GM12892 (cell line): ENCODE data around the gene C8B. TPM values are rescaled to one million over a fixed set of nuclear protein-coding genes. Genes with fewer than 3 reads are reported as not detected.

Experiments used
- DNase-seq: peaks from one replicate; pipeline ENCODE4 v3.0.0; 2011; ENCODE audit not compliant: insufficient read length
- FAIRE-seq: peaks from 2 replicates; lab custom pipeline; 2011; peaks lifted over from hg19 to GRCh38; lab: Jason Lieb, UNC
- POLR2A ChIP-seq: IDR thresholded peaks from 2 replicates; pipeline ENCODE4 v1.6.1; 2011; ENCODE audit warnings: low read depth, low read length, control low read depth
- POLR2AphosphoS5 ChIP-seq: IDR thresholded peaks from 2 replicates; pipeline ENCODE4 v1.6.1; 2011; ENCODE audit warnings: low read depth, low read length, control low read depth
- TAF1 ChIP-seq: IDR thresholded peaks from 2 replicates; pipeline ENCODE4 v1.6.1; 2011; ENCODE audit warnings: low read depth, mild to moderate bottlenecking, control low read depth, low read length, borderline replicate concordance
- polyA plus RNA-seq: library from polyadenylated mRNA; unstranded; fragments of >200 nt; gene quantifications from one replicate; pipeline ENCODE4 v1.2.1, GENCODE V29; 2012; ENCODE audit warnings: missing spikeins, inconsistent platforms; ENCODE audit not compliant: missing spikeins

The C8B gene
- not detected for polyA plus RNA-seq

DNA sequence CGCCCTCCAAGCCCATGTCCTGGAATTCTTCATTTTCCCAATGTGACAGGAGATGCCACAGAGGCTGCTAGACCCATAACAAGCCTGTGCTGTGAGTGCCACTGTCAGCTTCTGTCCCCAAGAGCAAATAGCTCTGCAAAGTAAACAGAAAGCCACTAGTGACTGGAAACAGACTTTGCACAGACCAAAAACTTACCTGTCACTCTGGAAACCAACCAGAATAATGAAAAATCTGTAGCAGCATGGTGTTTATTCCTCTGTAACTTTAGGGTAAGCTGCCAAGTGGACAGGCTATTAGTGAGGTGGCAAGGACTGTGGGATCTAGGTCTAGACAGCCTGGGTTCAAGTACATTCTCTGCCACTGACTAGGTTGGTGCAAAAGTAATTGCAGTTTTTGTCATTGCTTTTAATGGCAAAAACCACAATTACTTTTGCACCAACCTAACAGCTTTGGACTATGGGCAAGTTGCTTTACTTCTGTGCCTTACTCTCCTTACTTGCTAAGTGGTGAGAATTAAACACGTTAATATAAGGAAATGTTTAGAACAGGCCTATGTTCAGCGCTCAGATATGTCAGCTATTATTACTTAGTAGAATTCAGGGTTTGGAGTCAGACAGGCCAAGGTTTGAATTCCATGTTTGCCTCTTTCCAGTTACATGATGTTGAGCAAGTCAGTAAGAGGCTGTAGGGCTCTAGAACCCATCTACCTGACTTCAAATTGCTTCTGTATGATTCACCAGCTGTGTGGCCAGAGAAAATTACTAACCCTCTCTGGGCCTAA lies at the start of gene C8B:
C8B (minus strand) TSS at position 100 of the 782 bp plus-strand sequence; CDS start at position 33, 67 bp downstream.
- TF ChIP-seq TAF1 (no peak), POLR2AphosphoS5 (no peak), POLR2A (no peak)
- DNase-seq: no peak
- FAIRE-seq: no peak

- DNase-seq: no peak
- FAIRE-seq: no peak
- TF ChIP-seq POLR2A (no peak), POLR2AphosphoS5 (no peak), TAF1 (no peak)
These were observed 49.3 kb upstream of the C8B start for GRCh38 chr1:57015071-57015470.

GRCh38 chr1:57013522-57013921 lies 47.7 kb upstream of the C8B start:
- TF ChIP-seq POLR2A (no peak), TAF1 (no peak), POLR2AphosphoS5 (no peak)
- FAIRE-seq (no peak), DNase-seq (no peak)

DNA sequence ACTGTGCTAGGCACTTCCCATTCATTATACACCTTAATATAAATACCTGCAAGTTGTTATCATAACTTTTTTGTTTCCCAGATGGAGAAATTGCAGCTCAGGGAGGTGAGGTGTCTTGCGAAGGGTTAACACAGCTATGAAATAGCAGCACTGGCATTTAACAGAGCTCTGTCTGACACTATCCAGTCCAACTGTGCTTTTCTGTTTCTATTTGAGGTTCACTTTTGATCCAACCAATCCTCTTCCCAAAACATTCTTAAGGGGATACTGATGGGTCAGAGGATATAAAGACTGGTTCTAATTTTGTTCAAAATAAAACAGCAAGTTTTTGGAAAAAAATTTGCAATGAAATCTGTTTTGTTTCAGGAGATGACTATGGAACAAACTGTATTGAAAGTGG lies 46.5 kb upstream of the C8B start:
- FAIRE-seq (no peak), DNase-seq (no peak)
- TF ChIP-seq POLR2A (no peak), POLR2AphosphoS5 (no peak), TAF1 (no peak)

GRCh38 chr1:57010511-57010910 lies 44.7 kb upstream of the C8B start:
- FAIRE-seq (no peak), DNase-seq (no peak)
- TF ChIP-seq POLR2AphosphoS5 (no peak), POLR2A (no peak), TAF1 (no peak)

- DNase-seq (no peak), FAIRE-seq (no peak)
- no peak for TF ChIP-seq TAF1
- TF ChIP-seq POLR2AphosphoS5: no peak
- TF ChIP-seq POLR2A: no peak
These were observed 42.1 kb upstream of the C8B start for GRCh38 chr1:57007948-57008347.

DNA sequence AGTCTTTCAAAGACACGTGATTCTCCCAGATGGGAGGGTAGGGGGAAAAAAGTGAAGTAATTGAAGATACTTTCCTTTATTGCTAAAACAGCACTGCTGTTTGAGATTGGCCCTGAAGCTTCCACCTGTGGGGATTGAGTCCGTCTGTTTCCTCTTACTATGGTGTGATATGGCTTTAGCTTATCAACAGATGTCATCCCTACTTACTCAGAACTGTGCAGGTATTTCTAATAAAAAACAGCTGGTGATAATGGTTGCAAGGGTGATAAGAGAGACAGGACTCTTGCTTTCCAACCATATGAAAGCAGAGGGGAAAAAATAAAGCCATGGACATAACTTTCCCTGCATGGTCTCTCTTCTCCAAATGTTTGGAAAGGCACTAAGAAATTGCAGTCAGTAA lies 41.7 kb upstream of the C8B start:
- no peak for DNase-seq
- no peak for TF ChIP-seq TAF1
- TF ChIP-seq POLR2AphosphoS5: no peak
- TF ChIP-seq POLR2A: no peak
- FAIRE-seq: no peak

DNA sequence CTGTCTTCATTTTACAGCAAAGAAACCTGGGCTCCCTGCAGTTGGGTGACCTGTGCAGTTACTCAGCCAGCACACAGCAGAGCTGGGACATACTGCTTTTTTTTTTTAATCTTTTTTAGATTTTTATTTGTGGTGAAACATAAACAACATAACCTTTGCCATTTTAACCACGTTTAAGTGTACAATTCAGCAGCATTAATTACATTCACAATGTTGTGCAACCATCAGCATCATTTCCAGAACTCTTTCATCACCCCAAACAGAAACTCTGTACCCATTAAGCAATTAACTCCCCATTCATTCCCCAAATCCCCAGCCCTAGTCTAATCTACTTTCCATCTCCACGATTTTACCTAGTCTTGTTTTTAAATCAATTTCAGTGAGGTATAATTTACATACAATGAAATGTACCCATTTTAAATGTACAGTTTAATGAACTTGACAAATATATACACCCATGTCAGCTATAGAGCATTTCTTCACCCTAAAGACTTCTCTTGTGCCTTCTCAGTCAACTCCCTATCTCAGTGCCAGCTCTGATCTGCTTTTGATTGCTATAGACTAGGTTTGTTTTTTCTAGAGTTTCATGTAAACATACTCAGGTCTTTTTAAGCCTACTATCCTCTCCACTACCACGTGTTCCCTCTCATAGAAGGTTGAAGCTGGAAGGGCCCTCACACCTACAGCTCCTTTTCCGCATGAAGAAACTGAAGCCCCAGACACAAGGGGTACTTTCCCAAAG lies 37.8 kb upstream of the C8B start:
- no peak for DNase-seq
- FAIRE-seq: no peak
- TF ChIP-seq POLR2AphosphoS5 (no peak), TAF1 (no peak), POLR2A (no peak)

DNA sequence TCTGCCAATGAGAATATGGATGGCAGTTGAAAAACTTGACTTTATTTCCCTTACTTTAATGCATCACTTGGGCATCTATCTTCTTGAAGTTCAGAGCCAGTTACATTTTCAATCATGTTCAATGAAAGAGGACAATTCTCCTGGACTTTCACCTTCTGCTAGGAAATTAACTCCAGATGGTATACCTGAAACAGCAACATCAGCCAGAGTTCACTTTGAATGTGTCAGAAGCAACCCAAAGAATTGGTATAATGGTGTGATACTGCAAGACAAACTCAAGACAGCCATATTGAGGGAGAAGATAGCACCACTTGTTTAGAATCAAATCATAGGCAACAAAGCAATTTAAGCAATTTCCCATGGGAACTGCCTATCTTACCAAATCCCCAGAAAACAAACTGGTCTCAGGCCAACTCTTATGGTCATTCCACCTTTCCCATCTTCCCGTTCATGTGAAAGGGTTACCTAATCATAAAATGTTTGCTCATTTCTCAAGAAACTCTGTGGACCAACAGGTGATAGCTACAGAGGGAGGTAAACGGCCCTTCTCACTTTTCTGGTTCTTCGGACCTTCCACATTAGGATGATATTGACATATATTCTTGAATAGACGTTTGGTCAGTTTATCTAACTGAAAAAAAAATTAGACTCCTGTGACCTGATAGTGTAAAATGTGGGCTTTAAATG lies 29.7 kb upstream of the C8B start:
- FAIRE-seq (no peak), DNase-seq (no peak)
- TF ChIP-seq POLR2A (no peak), TAF1 (no peak), POLR2AphosphoS5 (no peak)

- TF ChIP-seq POLR2A: no peak
- TF ChIP-seq TAF1: no peak
- no peak for TF ChIP-seq POLR2AphosphoS5
- DNase-seq: no peak
- FAIRE-seq: no peak
These were observed 27.7 kb upstream of the C8B start for GRCh38 chr1:56993475-56993874.

GRCh38 chr1:56992318-56993125 lies 26.7 kb upstream of the C8B start:
- TF ChIP-seq POLR2AphosphoS5: no peak
- FAIRE-seq (no peak), DNase-seq (no peak)

- no peak for FAIRE-seq
- TF ChIP-seq TAF1: no peak
These were observed 25.8 kb upstream of the C8B start for GRCh38 chr1:56991576-56991975.

More at GRCh38 chr1:56991576-56991975, 25.8 kb upstream of the C8B start:
- no peak for DNase-seq
